Left lobe of liver (tissue), 2 donors: ENCODE measurements around the gene CSPG4. TPM values are rescaled to one million over a fixed set of nuclear protein-coding genes. Genes with fewer than 3 reads are reported as not detected.
"Not testable (repeated sequence)": the region's sequence is repeated elsewhere in the genome, so short reads cannot be mapped to it uniquely, and the experiment has no call there.

Experiments
- ATAC-seq: fragments of 200-7000 bp; cut with Tn5 transposase; one replicate; pipeline ENCODE4 v1.9.1; 2020; ENCODE audit warnings: mild to moderate bottlenecking, moderate library complexity
- DNase-seq: peaks from one replicate; pipeline ENCODE4 v3.0.0-alpha.2; 2020; ENCODE audit warnings: low spot score
- total RNA-seq: library from RNA; stranded (reverse); gene quantifications from one replicate; pipeline ENCODE4 v1.2.1, GENCODE V29; 2021
- donor health status: DM: no; HTN: no; CAD: no; lungs with moderate emphysema.
- donor health status: DM: no; HTN: yes; CAD: no.

CSPG4 gene
- total RNA-seq, 1 donor from 2014 or later: 0.23 TPM

DNA sequence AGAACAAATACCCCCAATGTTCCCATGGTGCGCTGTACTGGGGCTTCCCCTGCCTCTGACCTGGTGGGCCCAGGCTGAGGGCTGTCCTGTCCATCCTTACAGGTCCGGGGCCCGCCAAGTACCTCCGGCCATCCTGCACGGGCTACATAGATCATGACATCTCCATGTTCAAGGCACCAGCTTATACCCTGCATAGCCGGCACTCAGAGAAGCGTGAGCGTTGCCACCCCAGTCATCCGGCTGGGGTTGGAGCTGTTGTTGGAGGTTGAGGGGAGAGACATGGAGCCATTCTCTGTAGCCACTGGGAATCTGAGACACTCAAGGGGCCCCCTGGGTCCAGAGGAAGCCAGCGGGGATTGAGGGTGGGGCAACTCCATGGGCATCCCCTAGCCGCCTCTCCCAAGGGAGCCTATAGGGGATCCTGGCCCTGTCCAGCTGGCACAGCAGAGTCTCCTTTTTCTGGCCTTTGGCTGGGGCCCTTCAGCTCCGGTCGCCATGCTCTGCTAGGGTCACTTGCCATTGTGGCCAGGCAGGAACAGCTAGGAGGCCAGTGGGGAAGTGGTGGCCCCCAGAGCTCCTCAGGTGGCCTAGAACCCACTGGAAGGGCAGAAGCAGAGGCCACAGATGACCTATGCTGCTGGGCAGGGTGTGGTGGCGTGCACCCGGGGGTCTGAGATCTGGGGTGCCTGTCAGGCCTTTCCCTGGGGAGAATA lies 12.5 kb upstream of the CSPG4 start:
- ATAC-seq (no peak), DNase-seq (no peak)

DNA sequence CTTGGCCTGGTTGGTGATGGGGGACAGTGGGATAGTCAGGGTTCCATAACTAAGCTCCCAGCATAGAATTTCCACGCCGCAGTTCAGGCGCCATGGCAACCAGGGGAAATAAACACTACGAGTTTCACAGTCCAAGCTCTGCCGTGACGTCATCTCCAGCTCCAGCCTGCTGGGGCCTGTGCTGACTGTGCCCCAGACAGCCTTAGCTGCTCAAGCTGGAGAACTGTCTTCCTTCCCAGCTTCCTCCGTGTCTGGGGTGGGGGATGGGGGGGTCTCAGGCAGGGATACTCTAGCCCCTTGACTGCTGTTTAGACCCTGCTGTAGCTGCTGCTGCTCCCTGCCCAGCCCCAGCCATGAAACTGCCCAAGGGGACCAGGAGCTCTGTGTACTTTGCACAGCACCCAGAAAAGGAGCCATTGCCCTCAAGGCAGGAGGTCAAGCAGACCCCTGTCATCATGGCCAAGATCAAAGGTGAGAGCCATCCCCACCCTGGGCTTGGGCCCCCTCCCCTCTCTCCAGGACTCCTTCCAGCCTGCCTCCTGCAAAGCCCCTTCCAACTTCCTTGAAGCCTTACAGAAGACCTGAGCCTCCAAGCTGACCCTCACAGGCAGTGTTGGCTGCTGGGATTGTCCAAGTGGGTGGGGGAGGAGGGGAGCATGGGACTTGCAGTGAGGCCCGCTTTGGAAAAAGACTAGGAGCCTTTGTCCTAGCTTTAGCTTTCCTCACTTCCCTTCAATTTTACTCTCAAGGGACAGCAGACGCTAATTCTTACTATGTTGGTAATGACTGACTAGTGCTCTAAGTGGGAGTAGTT lies 11.4 kb upstream of the CSPG4 start:
- peak; percentile 85 for DNase-seq
- peak; percentile 86 for ATAC-seq

DNA sequence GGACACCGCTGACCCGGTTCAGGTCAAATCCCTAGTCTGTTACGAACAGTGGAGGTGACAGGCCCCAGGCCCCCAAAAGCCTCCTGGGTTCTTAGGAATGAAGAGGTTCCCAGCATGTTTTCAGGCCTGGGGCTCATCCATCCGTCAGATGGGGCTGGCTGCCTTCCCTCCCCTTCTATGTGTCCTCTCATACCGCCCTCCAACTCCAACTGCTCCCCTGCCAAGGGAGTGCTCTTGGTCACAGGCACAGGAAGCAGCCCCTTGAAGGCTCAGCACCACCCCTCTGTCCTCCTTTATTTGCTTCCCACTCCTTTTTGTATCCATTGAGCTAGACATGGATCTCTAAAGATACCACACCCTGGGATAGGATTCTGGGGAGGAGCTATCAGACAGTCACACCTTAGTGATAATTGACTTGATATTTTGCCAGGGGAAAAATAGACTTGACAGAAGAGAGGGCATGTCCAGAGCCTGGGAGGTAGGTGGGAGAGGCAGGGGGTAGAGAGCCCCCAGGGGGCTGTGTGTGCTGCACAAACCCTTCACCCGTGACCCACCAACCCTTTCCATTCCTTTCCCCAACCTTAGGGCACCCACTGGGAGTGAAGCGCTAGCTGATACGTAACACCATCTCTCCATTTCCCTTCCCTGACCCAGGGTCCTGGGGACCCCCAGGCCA lies 10.7 kb upstream of the CSPG4 start:
- DNase-seq (no peak), ATAC-seq (no peak)

DNA sequence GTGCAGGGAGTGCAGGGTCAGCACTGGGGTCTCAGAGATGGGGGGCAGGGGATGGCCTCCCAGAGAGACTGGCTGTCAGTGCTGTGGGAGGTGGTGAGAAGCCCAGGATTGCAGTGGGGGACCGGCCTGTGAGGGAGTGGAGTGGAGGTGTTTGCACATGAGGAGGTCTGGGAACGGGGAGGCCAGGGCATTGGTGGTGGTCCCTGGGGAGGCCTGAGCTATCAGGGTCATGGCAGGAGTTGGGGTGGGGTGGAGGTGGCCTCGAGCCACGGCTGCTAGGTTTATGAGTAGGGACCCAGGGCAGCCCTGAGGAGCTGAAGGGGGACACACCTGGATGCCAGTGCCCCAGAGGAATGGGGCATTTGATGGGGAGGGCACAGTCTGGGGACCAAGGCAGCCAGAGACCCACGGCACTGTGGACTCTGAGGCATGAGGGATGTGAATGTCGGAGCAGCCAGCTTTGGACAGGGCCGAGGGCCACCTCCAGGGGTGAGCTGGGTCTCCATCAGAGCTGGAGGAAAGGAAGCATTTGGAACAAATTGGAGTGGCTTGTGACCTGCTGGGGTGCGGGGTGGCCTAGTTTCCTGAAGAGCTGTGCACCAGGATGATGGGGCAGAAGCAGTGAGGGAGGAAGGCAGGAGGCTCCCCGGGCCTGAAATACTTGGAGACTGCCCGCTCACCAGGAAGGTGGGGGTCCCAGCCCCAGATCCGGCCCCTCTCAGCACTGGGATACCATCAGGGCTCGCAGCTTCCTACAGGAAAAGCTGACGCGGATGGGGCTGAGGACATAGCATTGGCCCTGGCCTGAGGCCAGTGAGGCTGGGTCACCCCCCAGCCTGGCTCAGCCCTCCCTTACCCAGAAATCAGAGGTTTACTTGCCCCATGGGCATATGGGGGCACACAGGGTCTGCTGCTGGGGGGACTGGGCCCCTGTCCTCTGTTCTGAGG lies 9.5 kb upstream of the CSPG4 start:
- no peak for DNase-seq

DNA sequence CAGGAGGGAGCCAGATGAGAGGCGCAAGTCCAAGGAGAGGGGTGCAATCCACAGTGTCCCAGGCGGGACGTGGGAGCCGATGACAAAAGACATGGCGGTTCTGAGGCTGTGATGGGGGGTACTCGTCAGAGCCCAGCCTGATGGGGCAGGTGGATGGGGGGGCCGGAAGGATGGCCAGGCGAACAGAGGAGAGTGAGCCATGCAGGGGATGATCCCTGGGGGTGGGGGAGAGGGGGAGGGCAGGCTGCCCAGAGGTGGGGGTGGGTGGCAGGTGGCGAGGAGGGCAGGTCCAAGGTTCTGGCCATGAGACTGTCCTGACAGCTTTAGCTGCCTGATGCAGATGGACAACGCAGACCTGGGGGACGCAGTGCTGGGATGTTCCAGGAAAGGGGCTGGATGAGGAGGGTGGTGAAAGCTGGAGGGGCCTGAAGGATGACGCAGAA lies 8.9 kb upstream of the CSPG4 start:
- ATAC-seq: no peak

More for the DNA sequence above, 9.5 kb upstream of the CSPG4 start:
- no peak for ATAC-seq

DNA sequence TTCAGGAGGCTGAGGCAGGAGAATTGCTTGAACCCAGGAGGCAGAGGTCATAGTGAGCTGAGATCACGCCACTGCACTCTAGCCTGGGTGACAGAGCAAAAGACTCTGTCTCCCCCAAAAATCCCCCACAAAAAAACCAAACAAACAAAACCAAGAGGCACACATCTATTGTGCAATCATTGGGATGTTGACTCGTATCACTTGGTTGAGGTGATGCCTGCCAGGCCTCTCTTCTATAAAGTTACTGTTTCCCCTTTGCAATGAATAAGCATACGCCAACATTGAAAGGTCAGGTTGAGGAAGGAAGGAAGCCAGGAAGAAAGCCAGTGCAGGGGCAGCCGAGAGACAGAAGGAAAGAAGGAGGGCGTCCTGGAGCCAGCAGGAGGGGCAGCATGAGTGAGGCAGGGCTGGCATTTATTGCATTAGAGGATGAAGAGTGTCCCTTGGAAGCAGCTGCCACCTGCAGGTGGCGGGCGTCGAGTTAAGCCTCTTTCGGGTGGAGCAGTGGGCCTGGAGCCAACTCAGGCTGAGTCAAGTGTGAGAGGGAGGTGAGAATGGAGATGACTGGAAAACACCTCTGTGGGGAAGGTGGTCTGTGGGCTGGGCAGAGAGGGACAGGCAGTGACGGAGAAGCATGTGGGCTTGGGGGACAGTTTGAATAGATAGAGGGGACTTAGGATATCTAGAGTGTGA lies 8.3 kb upstream of the CSPG4 start:
- ATAC-seq (no peak), DNase-seq (no peak)

More for the DNA sequence above, 8.9 kb upstream of the CSPG4 start:
- no peak for DNase-seq

DNA sequence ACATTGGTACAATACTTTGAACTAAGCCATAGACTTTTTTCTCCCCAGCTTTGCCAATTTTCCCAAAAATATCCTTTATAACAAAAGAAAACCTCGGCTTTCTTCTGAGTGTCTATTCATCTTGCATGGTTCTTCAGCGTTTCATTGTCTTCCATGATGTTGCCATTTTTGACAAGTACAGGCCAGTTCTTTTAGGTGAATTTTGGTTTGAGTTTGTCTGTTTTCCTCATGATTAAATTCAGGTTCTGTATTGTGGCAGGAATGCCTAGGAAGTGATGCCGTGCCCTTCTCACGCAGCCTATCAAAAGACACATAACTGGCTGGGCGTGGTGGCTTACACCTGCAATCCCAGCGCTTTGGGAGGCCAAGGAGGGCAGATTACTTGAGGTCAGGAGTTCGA lies 7.6 kb upstream of the CSPG4 start:
- DNase-seq: no peak
- no peak for ATAC-seq

DNA sequence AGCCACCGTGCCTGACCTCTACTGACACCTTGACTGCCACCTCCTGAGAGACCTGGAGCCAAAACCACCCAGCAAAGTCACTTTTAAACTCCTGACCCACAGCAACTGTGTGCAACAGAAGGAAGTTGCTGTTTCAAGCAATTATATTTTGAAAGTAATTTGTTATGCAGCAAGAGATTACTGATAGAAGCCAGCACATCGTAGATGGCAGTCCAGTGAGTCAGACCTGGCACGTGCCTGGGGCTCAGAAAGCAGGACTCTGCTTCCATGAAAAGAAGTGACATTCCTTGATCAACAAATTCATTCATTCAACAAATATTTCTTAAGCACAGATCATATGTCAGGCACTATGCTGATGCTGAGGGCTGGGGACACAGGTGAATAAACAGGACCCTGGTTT lies 5.7 kb upstream of the CSPG4 start:
- DNase-seq (no peak), ATAC-seq (no peak)

DNA sequence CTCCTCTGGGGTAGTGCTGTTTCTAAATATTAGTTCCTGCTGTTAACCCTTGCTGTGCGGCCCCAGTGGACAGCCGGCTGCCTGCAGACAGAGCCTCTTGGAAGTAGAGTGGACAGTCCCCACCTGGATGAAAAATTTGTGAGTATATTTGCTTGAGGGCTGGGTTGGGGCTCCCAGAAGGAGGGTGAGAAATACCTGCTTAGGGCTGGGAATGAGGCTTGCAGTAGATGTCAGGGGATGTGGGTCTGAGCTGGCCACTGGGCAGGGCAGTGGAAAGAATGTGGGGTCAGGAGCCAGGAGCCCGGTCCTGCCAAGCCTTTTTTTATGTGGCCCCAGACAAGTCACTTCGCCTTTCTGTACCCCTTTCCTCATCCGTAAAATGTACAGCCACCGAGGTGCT lies 4.4 kb upstream of the CSPG4 start:
- DNase-seq, ATAC-seq: not testable (repeated sequence)

DNA sequence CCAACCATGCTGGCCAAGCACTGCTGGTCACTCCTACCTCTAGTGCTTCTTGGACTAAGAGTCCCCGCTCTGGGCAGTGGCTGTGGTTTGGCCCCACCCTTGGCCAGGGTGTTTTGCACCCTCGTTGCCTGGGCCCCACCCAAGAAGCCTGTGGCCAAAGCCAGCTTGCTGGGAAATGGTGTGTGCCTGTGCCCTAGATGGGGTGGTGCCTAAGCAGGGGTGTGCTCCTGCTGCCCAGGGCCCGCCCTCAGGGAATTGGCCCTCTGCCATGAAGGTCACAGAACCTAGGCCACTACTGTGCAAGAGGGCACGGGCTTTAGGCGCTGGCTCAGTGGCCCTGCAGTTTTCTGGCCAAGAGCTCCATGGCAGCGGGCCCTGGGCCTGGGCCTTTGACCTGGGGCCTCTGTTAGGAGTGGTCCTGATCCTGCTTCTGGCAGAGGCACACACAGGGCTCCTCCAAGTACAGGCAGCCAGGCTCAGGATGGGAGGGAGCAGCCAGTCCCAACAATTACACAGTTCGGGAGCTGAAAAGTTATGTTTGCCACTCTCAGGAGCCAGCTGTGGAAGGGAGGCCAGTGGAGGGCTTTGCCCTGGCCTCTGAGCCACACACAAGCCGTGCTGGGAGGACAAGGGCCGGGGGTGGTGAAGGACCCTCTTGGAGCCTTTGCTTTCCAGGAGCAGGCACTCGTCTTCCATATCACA lies 3.8 kb upstream of the CSPG4 start:
- DNase-seq: peak; percentile 55
- peak; percentile 87 for ATAC-seq

DNA sequence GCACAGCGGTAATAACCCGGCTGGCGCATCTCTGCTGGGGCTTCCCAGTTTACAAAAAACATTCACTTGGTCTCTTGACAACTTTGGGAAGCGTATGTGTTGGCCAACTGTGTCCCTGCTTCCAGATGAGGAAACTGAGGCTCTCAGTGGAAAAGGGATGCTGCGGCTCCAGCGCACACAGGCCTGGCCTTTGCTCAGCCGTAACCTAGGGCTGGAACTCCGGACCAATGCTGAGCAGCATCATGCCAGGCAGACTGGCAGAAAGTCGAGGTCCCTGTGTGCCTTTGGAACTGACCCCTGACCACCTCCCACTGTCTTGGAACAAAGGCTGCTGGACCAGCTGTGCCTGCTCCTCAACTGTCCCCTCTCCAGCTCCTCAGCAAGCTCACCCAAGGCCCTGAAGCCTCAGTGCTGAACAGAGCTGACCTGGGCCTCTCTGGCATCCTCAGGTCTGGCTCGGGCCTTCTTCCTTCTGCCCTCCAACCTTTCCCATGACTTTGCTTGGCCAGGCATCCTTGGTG lies 2.7 kb upstream of the CSPG4 start:
- DNase-seq, ATAC-seq: not testable (repeated sequence)

DNA sequence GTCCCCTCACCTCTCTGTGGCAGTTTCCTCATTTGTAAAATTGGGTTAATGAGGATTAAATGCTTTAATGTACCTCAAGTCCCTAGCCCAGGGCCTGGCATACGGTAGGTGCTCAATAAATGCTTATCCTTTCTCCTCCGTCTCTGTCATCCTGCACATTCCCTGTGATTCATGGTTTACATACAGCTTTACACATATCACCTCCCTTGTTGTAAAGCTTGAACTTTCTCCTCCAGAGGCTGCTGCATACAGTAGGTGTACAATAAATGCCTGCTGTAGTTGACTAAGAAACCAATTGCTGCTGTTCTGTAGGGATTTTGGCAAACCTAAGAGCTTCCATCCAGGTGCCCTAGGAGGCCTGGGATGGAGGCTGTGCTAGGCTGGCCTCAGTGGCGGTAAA lies 1.5 kb upstream of the CSPG4 start:
- no peak for DNase-seq
- no peak for ATAC-seq

DNA sequence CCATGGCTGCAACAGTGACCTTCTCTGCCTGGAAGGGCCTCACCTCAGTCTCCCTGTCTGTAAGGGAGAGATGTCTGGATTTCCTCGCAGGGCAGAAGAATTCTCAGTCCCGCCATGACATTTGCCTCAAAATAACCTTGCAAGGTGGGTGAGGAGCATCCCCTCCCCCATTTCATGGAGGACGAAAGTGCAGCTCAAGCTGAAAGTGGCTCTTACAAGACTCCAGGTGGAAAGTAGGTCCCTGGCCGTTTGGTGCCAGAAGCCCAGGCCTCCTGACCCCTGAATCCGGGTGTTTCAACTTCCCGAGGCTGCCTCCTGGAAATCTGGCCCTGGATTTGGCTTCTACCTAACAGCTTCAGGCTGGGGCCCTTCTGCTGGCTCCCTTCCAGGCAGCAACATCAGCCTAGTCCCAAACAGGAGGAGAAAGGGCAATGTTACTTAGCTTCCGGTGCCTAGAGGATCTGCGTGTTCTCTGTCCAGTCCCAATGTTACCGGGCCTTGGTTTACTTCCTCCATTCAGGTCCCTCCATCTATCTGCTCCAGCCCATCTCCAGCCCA lies 769 bp upstream of the CSPG4 start:
- ATAC-seq (no peak), DNase-seq (no peak)

DNA sequence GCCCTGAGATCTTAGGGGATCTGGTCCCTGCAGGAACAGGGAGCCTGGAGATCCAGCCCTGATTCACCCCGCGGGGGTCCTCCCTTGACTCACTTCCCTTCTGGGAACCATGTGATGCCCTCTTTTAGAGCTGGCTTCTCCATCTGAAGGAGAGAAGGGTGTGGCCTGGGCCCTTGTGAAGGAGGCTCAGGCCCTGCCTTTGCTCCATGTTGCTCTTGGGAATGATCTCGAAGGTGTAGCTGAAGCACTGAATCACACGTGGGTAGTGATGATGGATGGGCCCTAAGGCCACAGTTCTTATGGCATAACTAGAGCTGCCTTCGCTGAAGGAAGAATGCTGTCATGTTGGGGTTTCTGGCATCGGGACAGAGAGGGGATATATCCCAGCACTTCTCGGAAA lies 1.2 kb downstream of the CSPG4 start:
- not testable (repeated sequence) for ATAC-seq, DNase-seq

DNA sequence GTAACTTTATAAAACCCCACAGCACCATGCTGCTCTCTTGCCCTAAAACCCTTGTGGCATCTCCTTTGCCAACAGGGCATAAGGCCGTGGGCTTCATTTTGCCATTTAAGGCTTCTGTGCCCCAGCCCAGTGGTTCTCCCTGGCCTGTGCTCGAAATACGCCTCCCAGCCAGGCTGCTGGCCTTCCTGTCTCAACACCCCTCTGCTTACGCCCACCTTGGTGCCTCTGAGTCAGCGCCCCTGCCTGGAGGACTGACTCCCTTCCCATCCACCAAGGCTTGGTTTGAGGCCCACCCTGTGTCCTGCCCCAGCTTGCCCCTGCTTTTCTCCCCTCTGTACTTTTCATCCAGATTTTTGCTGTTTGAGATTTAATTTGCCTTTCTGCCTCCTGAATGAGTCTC lies 1.8 kb downstream of the CSPG4 start:
- DNase-seq: not testable (repeated sequence)

DNA sequence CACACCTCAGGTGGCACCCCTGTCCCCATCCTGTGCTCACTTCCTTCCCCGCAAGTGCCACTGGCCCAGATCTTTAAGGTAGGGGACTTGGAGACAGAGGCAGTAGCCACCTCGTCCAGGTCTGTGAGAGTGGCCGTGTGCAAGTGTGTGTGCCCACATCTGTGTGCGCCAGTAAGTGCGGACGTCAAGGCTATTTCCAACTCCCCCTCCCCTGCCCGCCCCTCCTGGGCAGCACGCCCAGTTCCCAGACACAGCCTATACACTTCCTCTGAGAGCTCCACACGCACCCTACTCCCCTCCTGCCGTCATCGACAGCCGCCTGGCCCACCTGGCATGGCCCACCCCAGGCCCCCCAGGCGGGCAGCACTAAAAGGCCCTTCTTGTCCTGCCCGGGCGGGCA lies 3.2 kb downstream of the CSPG4 start:
- not testable (repeated sequence) for ATAC-seq, DNase-seq

More for the DNA sequence above, 1.8 kb downstream of the CSPG4 start:
- not testable (repeated sequence) for ATAC-seq

DNA sequence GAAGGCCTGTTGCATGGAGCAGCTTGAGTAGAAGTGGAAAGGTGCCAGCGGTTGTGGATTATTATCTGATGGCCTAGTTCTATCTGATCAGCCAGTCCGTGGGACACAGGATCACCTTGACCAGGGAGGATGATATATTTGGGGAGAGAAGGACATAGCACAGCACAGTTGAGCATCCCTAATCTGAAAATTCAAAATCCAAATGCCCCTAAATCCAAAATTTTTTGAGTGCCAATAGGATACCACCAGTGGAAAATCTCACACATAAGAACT lies 6.0 kb downstream of the CSPG4 start:
- peak; percentile 38 for ATAC-seq
- no peak for DNase-seq

DNA sequence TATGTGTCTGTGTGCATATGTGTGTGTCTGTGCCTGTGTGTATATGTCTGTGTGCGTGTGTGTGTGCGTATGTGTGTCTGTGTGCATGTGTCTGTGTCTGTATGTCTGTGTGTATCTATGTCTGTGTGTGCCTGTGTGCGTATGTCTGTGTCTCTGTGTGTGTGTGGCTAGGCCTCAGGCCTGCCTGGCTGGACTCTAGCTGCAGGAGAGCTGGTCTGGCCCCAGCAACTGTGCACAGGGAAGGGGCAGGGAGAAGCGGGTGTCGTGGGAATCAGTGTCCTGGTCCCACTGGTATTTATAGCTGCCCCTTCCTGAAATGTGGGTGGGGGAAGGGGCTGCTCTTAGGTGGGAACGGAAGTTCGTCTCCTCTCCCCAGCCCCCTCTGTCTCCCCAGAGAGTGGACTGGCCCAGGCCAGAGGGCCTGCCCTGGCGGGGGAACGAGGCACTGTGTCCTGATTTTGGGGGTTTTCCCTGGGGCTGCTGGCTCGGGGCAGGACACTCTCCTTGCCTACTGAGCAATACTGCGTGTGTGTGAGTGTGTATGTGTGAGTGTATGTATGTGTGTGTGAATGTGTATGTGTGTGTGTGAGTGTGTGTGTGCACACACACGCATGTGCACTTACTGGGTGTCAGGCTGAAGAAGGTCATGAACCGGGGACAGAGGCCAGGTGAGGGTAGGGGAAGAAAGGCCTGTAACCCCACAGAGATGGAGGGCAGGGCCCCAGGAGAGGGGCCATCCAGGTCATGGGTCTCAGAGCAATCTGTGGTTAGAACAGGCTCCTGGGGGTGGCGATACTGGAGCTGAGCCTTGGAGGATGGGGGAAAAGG lies 6.6 kb downstream of the CSPG4 start:
- DNase-seq (no peak), ATAC-seq (no peak)
